RPMI8226 (cell line): ENCODE data around the gene B4GALT1.
"Not testable (repeated sequence)": the region's sequence is repeated elsewhere in the genome, so short reads cannot be mapped to it uniquely, and the experiment has no call there.

Experiments
- DNase-seq: peaks from one replicate; pipeline ENCODE4 v3.0.0-alpha.2; 2015

The B4GALT1 gene

GRCh38 chr9:33161589-33162132 lies 5.5 kb downstream of the B4GALT1 start:
- no peak for DNase-seq

GRCh38 chr9:33161011-33161588 lies 6.0 kb downstream of the B4GALT1 start:
- DNase-seq = peak; percentile 23

- DNase-seq = not testable (repeated sequence)
Observed at GRCh38 chr9:33160446-33160845, 6.7 kb downstream of the B4GALT1 start.

GRCh38 chr9:33159777-33160127 lies 7.4 kb downstream of the B4GALT1 start:
- peak; percentile 77 for DNase-seq

GRCh38 chr9:33158843-33159776 lies 8.0 kb downstream of the B4GALT1 start:
- DNase-seq = peak; percentile 85

GRCh38 chr9:33157960-33158842 lies 8.9 kb downstream of the B4GALT1 start:
- no peak for DNase-seq

- no peak for DNase-seq
Observed at GRCh38 chr9:33155393-33155792, 11.7 kb downstream of the B4GALT1 start.

GRCh38 chr9:33154371-33154770 lies 12.8 kb downstream of the B4GALT1 start:
- DNase-seq = no peak

- DNase-seq = peak; percentile 44
Observed at GRCh38 chr9:33153666-33154065, 13.5 kb downstream of the B4GALT1 start.

- DNase-seq = no peak
Observed at GRCh38 chr9:33153001-33153400, 14.1 kb downstream of the B4GALT1 start.

GRCh38 chr9:33151601-33152000 lies 15.5 kb downstream of the B4GALT1 start:
- no peak for DNase-seq

GRCh38 chr9:33151007-33151557 lies 16.1 kb downstream of the B4GALT1 start:
- no peak for DNase-seq

GRCh38 chr9:33148367-33149014 lies 18.6 kb downstream of the B4GALT1 start:
- no peak for DNase-seq

- no peak for DNase-seq
Observed at GRCh38 chr9:33147416-33148169, 19.5 kb downstream of the B4GALT1 start.

- DNase-seq = no peak
Observed at GRCh38 chr9:33146298-33146697, 20.8 kb downstream of the B4GALT1 start.

GRCh38 chr9:33144551-33144950 lies 22.6 kb downstream of the B4GALT1 start:
- DNase-seq = no peak

GRCh38 chr9:33143241-33143661 lies 23.9 kb downstream of the B4GALT1 start:
- DNase-seq = no peak

GRCh38 chr9:33142535-33142934 lies 24.6 kb downstream of the B4GALT1 start:
- DNase-seq = no peak

- no peak for DNase-seq
Observed at GRCh38 chr9:33140401-33141360, 26.5 kb downstream of the B4GALT1 start.
